IMR-90 (cell line): ENCODE measurements around the gene LRRC47. TPM values are rescaled to one million over a fixed set of nuclear protein-coding genes. Genes with fewer than 3 reads are reported as not detected.

Experiments
- ATAC-seq: fragments of 200-7000 bp; cut with Tn5 transposase; 2 replicates; pipeline ENCODE4 v1.9.1; 2020; ENCODE audit warnings: low read depth, mild to moderate bottlenecking, moderate library complexity
- BruUV-seq: library from RNA; stranded (reverse); fragments of 400-500 nt; replicated peaks from 2 replicates; lab custom pipeline; 2021; lab: Mats Ljungman, UMichigan
- CTCF ChIA-PET: fragments of 300-600 bp; formaldehyde crosslinking; extraction: SDS; loops from one replicate; lab custom pipeline; 2021; ENCODE audit warnings: antibody characterized with exemption; lab: Yijun Ruan, JAX
- POLR2A ChIA-PET: fragments of 300-600 bp; sonication (Branson Sonifier 250); formaldehyde crosslinking; loops from one replicate; lab custom pipeline; 2022; ENCODE audit warnings: antibody characterized with exemption; ENCODE audit not compliant: unreplicated experiment; lab: Charles Lee
- DNase-seq: peaks from one replicate; pipeline ENCODE4 v3.0.0; 2013
- H2AFZ ChIP-seq: replicated peaks from 2 replicates; pipeline ENCODE3; 2013; ENCODE audit warnings: low read length, mild to moderate bottlenecking; ENCODE audit not compliant: poor library complexity
- H2AK5ac ChIP-seq: 2 replicates; pipeline ENCODE4 v1.6.1; 2013; ENCODE audit warnings: low read depth, low read length, inconsistent platforms
- H2AK9ac ChIP-seq: replicated peaks from 2 replicates; pipeline ENCODE3; 2013; ENCODE audit warnings: mild to moderate bottlenecking, low read depth, low read length, moderate library complexity; ENCODE audit not compliant: poor library complexity
- H2BK120ac ChIP-seq: 2 replicates; pipeline ENCODE4 v1.6.1; 2013; ENCODE audit warnings: low read depth, low read length, inconsistent platforms
- H2BK15ac ChIP-seq: 3 replicates; pipeline ENCODE4 v1.6.1; 2013; ENCODE audit warnings: low read depth, low read length, inconsistent platforms
- H2BK20ac ChIP-seq: 2 replicates; pipeline ENCODE4 v1.6.1; 2013; ENCODE audit warnings: low read depth, mild to moderate bottlenecking, inconsistent platforms, low read length, moderate library complexity
- H2BK5ac ChIP-seq: 2 replicates; pipeline ENCODE4 v1.6.1; 2013; ENCODE audit warnings: mild to moderate bottlenecking, low read depth, low read length, inconsistent platforms; ENCODE audit not compliant: poor library complexity, severe bottlenecking
- H3K14ac ChIP-seq: replicated peaks from 2 replicates; pipeline ENCODE4 v1.6.1; 2013; ENCODE audit warnings: low read depth, low read length, inconsistent platforms
- H3K18ac ChIP-seq: 2 replicates; pipeline ENCODE4 v1.6.1; 2013; ENCODE audit warnings: low read depth, low read length, control low read depth
- H3K23ac ChIP-seq: 2 replicates; pipeline ENCODE4 v1.6.1; 2013; ENCODE audit warnings: low read depth, low read length, inconsistent platforms
- H3K27ac ChIP-seq: 2 replicates; pipeline ENCODE4 v1.5.1; 2013; ENCODE audit warnings: mild to moderate bottlenecking, control low read depth, low read length; ENCODE audit not compliant: insufficient read depth
- H3K27me3 ChIP-seq: 2 replicates; pipeline ENCODE4 v1.6.1; 2013; ENCODE audit warnings: low read length; ENCODE audit not compliant: control insufficient read depth, insufficient read depth
- H3K36me3 ChIP-seq: 2 replicates; pipeline ENCODE4 v1.6.1; 2013; ENCODE audit warnings: low read length, mixed read lengths; ENCODE audit not compliant: control insufficient read depth, insufficient read depth
- H3K4ac ChIP-seq: 2 replicates; pipeline ENCODE4 v1.6.1; 2013; ENCODE audit warnings: low read depth, low read length, inconsistent platforms
- H3K4me1 ChIP-seq: 2 replicates; pipeline ENCODE4 v1.6.1; 2013; ENCODE audit warnings: low read length, mixed read lengths; ENCODE audit not compliant: control insufficient read depth, insufficient read depth
- H3K4me2 ChIP-seq: 2 replicates; pipeline ENCODE4 v1.6.1; 2013; ENCODE audit warnings: low read depth, mild to moderate bottlenecking, control low read depth, low read length, moderate library complexity
- H3K4me3 ChIP-seq: 2 replicates; pipeline ENCODE4 v1.5.1; 2013; ENCODE audit warnings: low read depth, mild to moderate bottlenecking, control low read depth, low read length, moderate library complexity; ENCODE audit not compliant: insufficient read depth
- H3K56ac ChIP-seq: 2 replicates; pipeline ENCODE4 v1.6.1; 2013; ENCODE audit warnings: low read length, inconsistent platforms; ENCODE audit not compliant: insufficient read depth; ENCODE audit errors: extremely low read depth
- H3K79me1 ChIP-seq, 2 experiments: 2 replicates each; pipeline ENCODE4 v1.6.1; 2013; ENCODE audit warnings: low read length in 2 of 2, inconsistent platforms in 1 of 2, low read depth in 1 of 2
- H3K9ac ChIP-seq: 2 replicates; pipeline ENCODE4 v1.6.1; 2013; ENCODE audit warnings: low read depth, low read length, control low read depth
- H3K9me1 ChIP-seq: 2 replicates; pipeline ENCODE4 v1.6.1; 2013; ENCODE audit warnings: low read length, inconsistent platforms; ENCODE audit not compliant: insufficient read depth
- H3K9me3 ChIP-seq: 2 replicates; pipeline ENCODE4 v1.6.1; 2013; ENCODE audit warnings: low read length; ENCODE audit not compliant: control insufficient read depth, insufficient read depth
- H4K20me1 ChIP-seq: 2 replicates; pipeline ENCODE4 v1.6.1; 2013; ENCODE audit warnings: low read length, inconsistent platforms; ENCODE audit not compliant: insufficient read depth
- H4K5ac ChIP-seq: 2 replicates; pipeline ENCODE4 v1.6.1; 2013; ENCODE audit warnings: mild to moderate bottlenecking, low read depth, low read length, control low read depth
- H4K8ac ChIP-seq, 2 experiments: 2 replicates each; pipeline ENCODE4 v1.6.1; 2013; ENCODE audit warnings: low read depth in 2 of 2, low read length in 2 of 2, control low read depth in 1 of 2, inconsistent platforms in 1 of 2
- H4K91ac ChIP-seq: 2 replicates; pipeline ENCODE4 v1.6.1; 2013; ENCODE audit warnings: low read depth, low read length, inconsistent platforms; ENCODE audit not compliant: insufficient read depth
- BHLHE40 ChIP-seq: fragments of 150-350 bp; IDR thresholded peaks from 2 replicates; pipeline ENCODE4 v1.6.1; 2016; ENCODE audit warnings: mild to moderate bottlenecking, low read depth, low read length
- CEBPB ChIP-seq: IDR thresholded peaks from 2 replicates; pipeline ENCODE4 v1.6.1; 2012; ENCODE audit warnings: low read depth, low read length, improper control_type of control experiment
- MAFK ChIP-seq: IDR thresholded peaks from 2 replicates; pipeline ENCODE4 v1.6.1; 2012; ENCODE audit warnings: low read depth, low read length, improper control_type of control experiment
- MAZ ChIP-seq: IDR thresholded peaks from 2 replicates; pipeline ENCODE4 v1.6.1; 2012; ENCODE audit warnings: low read depth, mild to moderate bottlenecking, low read length, improper control_type of control experiment, moderate library complexity, borderline replicate concordance
- MXI1 ChIP-seq: IDR thresholded peaks from 2 replicates; pipeline ENCODE4 v1.6.1; 2012; ENCODE audit warnings: low read depth, mild to moderate bottlenecking, low read length, moderate library complexity, borderline replicate concordance
- NFE2L2 ChIP-seq: fragments of 150-350 bp; IDR thresholded peaks from 2 replicates; pipeline ENCODE4 v1.6.1; 2016; ENCODE audit warnings: low read depth, mild to moderate bottlenecking, low read length
- POLR2A ChIP-seq: IDR thresholded peaks from 2 replicates; pipeline ENCODE4 v1.6.1; 2012; ENCODE audit warnings: mild to moderate bottlenecking, low read depth, low read length
- RCOR1 ChIP-seq: IDR thresholded peaks from 2 replicates; pipeline ENCODE4 v1.6.1; 2012; ENCODE audit warnings: mild to moderate bottlenecking, low read length, improper control_type of control experiment; ENCODE audit not compliant: insufficient replicate concordance
- RFX5 ChIP-seq: IDR thresholded peaks from 2 replicates; pipeline ENCODE4 v1.8.0; 2012; ENCODE audit warnings: low read depth, mild to moderate bottlenecking, low read length, moderate library complexity
- SMC3 ChIP-seq: fragments of 150-350 bp; IDR thresholded peaks from 2 replicates; pipeline ENCODE4 v1.6.1; 2016; ENCODE audit warnings: low read depth, mild to moderate bottlenecking, antibody characterized with exemption, low read length, moderate library complexity
- WGBS, 2 experiments: methylation state at CpG; one replicate each; pipeline versions ENCODE4 v1.1.5 to v1.1.7; 2013; ENCODE audit warnings: missing lambda C conversion rate in 2 of 2; ENCODE audit not compliant: insufficient read length in 1 of 2; ENCODE audit errors: extremely low coverage in 2 of 2; 5-methylcytosine and 5-hydroxymethylcytosine counted together
- dilution Hi-C: fragments of 300-500 bp; cut with HindIII; formaldehyde crosslinking; loops from one replicate; pipeline ENCODE4 v1.14.3; 2018; ENCODE audit warnings: low sequenced_read_pairs; ENCODE audit not compliant: unreplicated experiment
- in situ Hi-C: fragments of 300-500 bp; cut with MboI; formaldehyde crosslinking; loops from 3 replicates; pipeline ENCODE4 v1.14.3; 2019; ENCODE audit warnings: low sequenced_read_pairs, inconsistent platforms, mixed read lengths
- intact Hi-C: fragments of 100-400 bp; cut with micrococcal nuclease; formaldehyde crosslinking; loops from 2 replicates; pipeline ENCODE4 v1.10.0; 2022
- polyA plus RNA-seq, 3 experiments: library from polyadenylated mRNA; depleted of rRNA; stranded (reverse); fragments of >200 nt; gene quantifications; 2 replicates each; pipeline ENCODE4 v1.2.3, GENCODE V29; 2012; ENCODE audit warnings: low replicate concordance in 1 of 3
- total RNA-seq: library from RNA; depleted of rRNA; stranded (reverse); fragments of >200 nt; gene quantifications from 2 replicates; pipeline ENCODE4 v1.2.3, GENCODE V29; 2012
- TF ChIP-seq, protein P1 (sequence below): fragments of 150-350 bp; IDR thresholded peaks from 2 replicates; pipeline ENCODE4 v1.6.1; 2017; ENCODE audit warnings: mild to moderate bottlenecking, antibody characterized with exemption, low read length, low read depth

LRRC47 gene
- total and polyA plus RNA-seq, 2 of the 4 experiments (the other 2 are of a cell fraction) = 15.2 to 19.7 TPM

DNA sequence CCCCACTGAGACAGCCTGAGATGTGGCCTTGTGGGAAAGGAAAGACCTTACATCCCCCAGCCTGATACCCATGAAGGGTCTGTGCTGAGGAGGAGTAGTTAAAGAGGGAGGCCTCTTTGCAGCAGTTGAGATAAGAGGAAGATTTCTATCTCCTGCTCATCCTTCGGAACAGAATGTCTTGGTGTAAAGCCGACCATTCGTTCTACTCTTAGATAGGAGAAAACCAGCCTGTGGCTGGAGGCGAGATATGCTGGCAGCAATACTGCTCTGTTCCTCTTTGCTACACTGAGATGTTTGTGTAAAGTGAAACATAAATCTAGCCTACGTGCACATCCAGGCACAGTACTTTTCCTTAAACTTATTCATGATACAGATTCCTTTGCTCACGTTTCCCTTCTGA lies 45.6 kb downstream of the LRRC47 start:
- peaks cover 8% of the 10 kb centered on the region; the same call in 1 of the 2 replicates for H3K4me1 ChIP-seq
- CTCF ChIA-PET = no interaction called here
- peaks cover 6% of the 10 kb centered on the region; the same call in 1 of the 2 replicates for H3K9me1 ChIP-seq
- dilution Hi-C loops = no loop called here
- intact Hi-C loops = no loop called here
- no peak overlapping the region for H2AFZ ChIP-seq
- H3K9ac ChIP-seq = no peak overlapping the region
- in situ Hi-C loops = no loop called here
- H2AK5ac ChIP-seq = no peak overlapping the region
- ATAC-seq (no peak), DNase-seq (no peak)
- WGBS, 2 experiments = 0% methylated on average over 1 of the region's 6 CpGs; no CpG with 5 or more reads in 1 of the 2 experiments
- POLR2A ChIA-PET = no interaction called here
- H3K56ac ChIP-seq = no peak overlapping the region
- H3K27me3 ChIP-seq = peaks cover 28% of the 10 kb centered on the region
- no peak overlapping the region for H4K5ac ChIP-seq
- TF ChIP-seq CEBPB = no peak
- no peak for TF ChIP-seq SMC3
- TF ChIP-seq, protein P1, sequence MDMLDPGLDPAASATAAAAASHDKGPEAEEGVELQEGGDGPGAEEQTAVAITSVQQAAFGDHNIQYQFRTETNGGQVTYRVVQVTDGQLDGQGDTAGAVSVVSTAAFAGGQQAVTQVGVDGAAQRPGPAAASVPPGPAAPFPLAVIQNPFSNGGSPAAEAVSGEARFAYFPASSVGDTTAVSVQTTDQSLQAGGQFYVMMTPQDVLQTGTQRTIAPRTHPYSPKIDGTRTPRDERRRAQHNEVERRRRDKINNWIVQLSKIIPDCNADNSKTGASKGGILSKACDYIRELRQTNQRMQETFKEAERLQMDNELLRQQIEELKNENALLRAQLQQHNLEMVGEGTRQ = no peak
- no peak for TF ChIP-seq BHLHE40
- no peak for TF ChIP-seq RFX5
- no peak for TF ChIP-seq MAFK
- no peak for TF ChIP-seq RCOR1
- no peak for TF ChIP-seq NFE2L2
- no peak for TF ChIP-seq MXI1
- TF ChIP-seq POLR2A = no peak
- TF ChIP-seq MAZ = no peak
- no peak overlapping the region for H3K27ac ChIP-seq
- no peak overlapping the region for H3K4me3 ChIP-seq
- peaks cover 12 to 14% of the 10 kb centered on the region in 2 experiments for H3K79me1 ChIP-seq
- H2BK20ac ChIP-seq = no peak overlapping the region
- BruUV-seq = no TSS peak
- no peak overlapping the region for H4K91ac ChIP-seq
- H3K9me3 ChIP-seq = no peaks in the 10 kb centered on the region
- no peaks in the 10 kb centered on the region; the same call in 1 of the 2 replicates for H4K20me1 ChIP-seq
- no peak overlapping the region for H4K8ac ChIP-seq
- no peak overlapping the region for H3K23ac ChIP-seq
- H2BK120ac ChIP-seq = no peak overlapping the region
- H2BK15ac ChIP-seq = no peak overlapping the region
- no peaks in the 10 kb centered on the region for H3K36me3 ChIP-seq
- no peak overlapping the region for H3K4me2 ChIP-seq
- no peak overlapping the region for H3K4ac ChIP-seq
- H2AK9ac ChIP-seq = no peak overlapping the region
- no peak overlapping the region for H3K18ac ChIP-seq
- H2BK5ac ChIP-seq = no peak overlapping the region
- H3K14ac ChIP-seq = no peak overlapping the region
